ENCODE measurements around the gene CUL2.

CUL2 gene

DNA sequence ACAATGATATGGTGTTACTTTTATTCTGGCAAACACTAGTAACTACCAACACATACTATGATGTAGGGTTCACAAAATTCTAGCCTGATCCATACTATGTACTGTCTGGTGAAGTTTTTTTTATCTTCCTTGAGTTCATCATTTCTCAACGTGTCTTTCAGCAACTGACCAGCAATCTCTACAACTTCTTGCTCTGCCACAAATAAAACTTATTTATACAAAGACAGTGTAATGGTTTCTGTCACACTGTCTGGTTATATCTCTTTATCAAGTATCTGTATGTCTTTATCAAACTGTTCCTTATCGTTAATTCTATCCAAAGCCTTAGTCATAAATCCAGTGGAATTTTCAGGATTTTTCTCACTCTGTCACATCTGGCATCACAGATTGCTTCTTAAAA, 69.7 kb downstream of the CUL2 start:
- Histone ChIP-seq H3K4me1 (ENCODE audit: insufficient read depth, low read length) (no peaks in the 10 kb centered on the region), H3K9me3 (ENCODE audit: insufficient read depth, low read length, severe bottlenecking) (no peaks in the 10 kb centered on the region), H3K4me3 (ENCODE audit: low read depth in 1 of 2, low read length in 2 of 2) (no peak overlapping the region), H3K27me3 (ENCODE audit: insufficient read depth, low read length, poor library complexity) (no peaks in the 10 kb centered on the region), H3K27ac (ENCODE audit: low read length) (no peak overlapping the region), H3K36me3 (ENCODE audit: insufficient read depth, low read length) (peaks cover 43% of the 10 kb centered on the region), H3K9ac (ENCODE audit: low read depth, low read length) (no peak overlapping the region), H3K79me2 (ENCODE audit: insufficient read depth, low read length) (no peaks in the 10 kb centered on the region), H2AFZ (ENCODE audit: low read depth, low read length) (no peak overlapping the region), H3K4me2 (ENCODE audit: insufficient read depth, low read length) (no peak overlapping the region), H4K20me1 (ENCODE audit: insufficient read depth, low read length) (no peaks in the 10 kb centered on the region)
- TF ChIP-seq EZH2 (IDR thresholded peaks at IDR 0.05; ENCODE audit: borderline replicate concordance, low read depth, low read length, severe bottlenecking) = no peak
- TF ChIP-seq, protein P1, sequence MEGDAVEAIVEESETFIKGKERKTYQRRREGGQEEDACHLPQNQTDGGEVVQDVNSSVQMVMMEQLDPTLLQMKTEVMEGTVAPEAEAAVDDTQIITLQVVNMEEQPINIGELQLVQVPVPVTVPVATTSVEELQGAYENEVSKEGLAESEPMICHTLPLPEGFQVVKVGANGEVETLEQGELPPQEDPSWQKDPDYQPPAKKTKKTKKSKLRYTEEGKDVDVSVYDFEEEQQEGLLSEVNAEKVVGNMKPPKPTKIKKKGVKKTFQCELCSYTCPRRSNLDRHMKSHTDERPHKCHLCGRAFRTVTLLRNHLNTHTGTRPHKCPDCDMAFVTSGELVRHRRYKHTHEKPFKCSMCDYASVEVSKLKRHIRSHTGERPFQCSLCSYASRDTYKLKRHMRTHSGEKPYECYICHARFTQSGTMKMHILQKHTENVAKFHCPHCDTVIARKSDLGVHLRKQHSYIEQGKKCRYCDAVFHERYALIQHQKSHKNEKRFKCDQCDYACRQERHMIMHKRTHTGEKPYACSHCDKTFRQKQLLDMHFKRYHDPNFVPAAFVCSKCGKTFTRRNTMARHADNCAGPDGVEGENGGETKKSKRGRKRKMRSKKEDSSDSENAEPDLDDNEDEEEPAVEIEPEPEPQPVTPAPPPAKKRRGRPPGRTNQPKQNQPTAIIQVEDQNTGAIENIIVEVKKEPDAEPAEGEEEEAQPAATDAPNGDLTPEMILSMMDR (IDR thresholded peaks at IDR 0.05; ENCODE audit: borderline replicate concordance, extremely low read depth, low read length, poor library complexity, severe bottlenecking) = no peak
- DNase-seq (no peak), ATAC-seq (ENCODE audit: insufficient read depth, low read depth) (no peak)

DNA sequence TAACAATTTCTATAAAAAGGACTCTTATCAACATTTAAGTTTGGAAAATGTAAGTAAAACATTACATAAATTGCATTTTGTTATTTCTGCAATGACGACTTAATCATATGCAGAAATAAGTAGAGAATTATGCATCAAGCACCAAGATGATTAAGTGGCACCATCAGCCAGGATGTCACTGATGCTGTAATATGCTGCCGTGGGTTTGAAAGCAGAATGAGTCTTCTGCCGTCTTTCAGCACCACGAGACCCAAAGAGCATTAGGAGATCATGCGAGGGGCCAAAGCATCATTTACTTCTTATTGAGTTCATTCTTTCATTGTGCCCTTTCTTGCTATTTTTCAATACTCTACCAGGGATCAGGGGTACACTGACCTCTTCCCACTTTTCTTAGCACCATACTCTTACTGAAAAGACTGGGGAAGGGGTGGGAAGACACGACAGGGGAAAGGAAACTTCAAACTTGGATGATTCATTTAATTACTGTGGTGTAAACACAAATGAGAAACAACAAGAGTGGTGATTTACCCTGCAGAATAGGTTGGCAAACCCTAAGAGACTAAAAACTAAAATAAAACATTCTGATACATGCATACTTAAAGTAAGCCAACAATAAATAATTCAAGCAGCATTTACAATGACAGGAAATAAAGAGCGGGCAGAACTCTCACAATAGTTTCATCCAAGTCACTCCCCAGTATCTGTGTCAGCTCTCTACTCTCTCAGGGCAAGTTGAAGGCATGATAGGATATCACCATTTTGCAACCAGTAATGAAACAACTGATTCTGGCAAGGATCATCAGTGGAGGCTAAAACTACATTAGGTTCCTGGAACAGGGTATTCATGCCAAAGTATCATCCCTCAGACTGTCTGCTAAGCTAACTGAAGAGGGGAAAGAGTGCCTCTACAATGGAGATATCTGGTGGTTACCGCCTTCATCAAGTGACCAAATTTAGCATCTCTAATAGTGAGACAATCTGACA, 70.8 kb downstream of the CUL2 start:
- Histone ChIP-seq H3K9me3 (ENCODE audit: insufficient read depth, low read length, severe bottlenecking) (no peaks in the 10 kb centered on the region), H2AFZ (ENCODE audit: low read depth, low read length) (no peak overlapping the region), H3K9ac (ENCODE audit: low read depth, low read length) (no peak overlapping the region), H3K4me3 (ENCODE audit: low read depth in 1 of 2, low read length in 2 of 2) (no peak overlapping the region), H3K4me2 (ENCODE audit: insufficient read depth, low read length) (no peak overlapping the region), H4K20me1 (ENCODE audit: insufficient read depth, low read length) (no peaks in the 10 kb centered on the region), H3K27me3 (ENCODE audit: insufficient read depth, low read length, poor library complexity) (no peaks in the 10 kb centered on the region), H3K4me1 (ENCODE audit: insufficient read depth, low read length) (no peaks in the 10 kb centered on the region), H3K27ac (ENCODE audit: low read length) (no peak overlapping the region), H3K79me2 (ENCODE audit: insufficient read depth, low read length) (no peaks in the 10 kb centered on the region), H3K36me3 (ENCODE audit: insufficient read depth, low read length) (peaks cover 41% of the 10 kb centered on the region)
- no peak for TF ChIP-seq EZH2 (IDR thresholded peaks at IDR 0.05; ENCODE audit: borderline replicate concordance, low read depth, low read length, severe bottlenecking)
- TF ChIP-seq, protein P1 (IDR thresholded peaks at IDR 0.05; ENCODE audit: borderline replicate concordance, extremely low read depth, low read length, poor library complexity, severe bottlenecking) = no peak
- ATAC-seq (ENCODE audit: insufficient read depth, low read depth) (no peak), DNase-seq (no peak)

DNA sequence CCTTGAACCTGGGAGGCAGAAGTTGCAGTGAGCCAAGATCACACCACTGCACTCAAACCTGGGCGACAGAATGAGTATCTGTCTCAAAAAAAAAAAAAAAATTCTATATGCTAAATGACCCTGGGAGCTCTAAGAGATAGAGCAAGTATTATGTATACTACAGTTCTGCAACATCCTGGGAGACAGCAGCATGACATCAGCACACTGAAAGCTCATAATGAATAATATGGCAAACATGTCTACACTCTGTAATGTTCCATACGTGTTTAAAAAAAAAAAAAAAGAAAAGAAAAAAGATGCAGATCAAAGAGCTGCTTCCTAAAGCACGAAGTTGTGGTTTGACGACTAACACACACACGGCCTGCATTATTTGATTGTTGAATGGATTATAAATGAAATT, 72.5 kb downstream of the CUL2 start:
- Histone ChIP-seq H2AFZ (ENCODE audit: low read depth, low read length) (no peak overlapping the region), H3K4me2 (ENCODE audit: insufficient read depth, low read length) (no peak overlapping the region), H3K79me2 (ENCODE audit: insufficient read depth, low read length) (no peaks in the 10 kb centered on the region), H3K9me3 (ENCODE audit: insufficient read depth, low read length, severe bottlenecking) (no peaks in the 10 kb centered on the region), H3K4me1 (ENCODE audit: insufficient read depth, low read length) (no peaks in the 10 kb centered on the region), H4K20me1 (ENCODE audit: insufficient read depth, low read length) (no peaks in the 10 kb centered on the region), H3K36me3 (ENCODE audit: insufficient read depth, low read length) (peaks cover 37% of the 10 kb centered on the region), H3K9ac (ENCODE audit: low read depth, low read length) (no peak overlapping the region), H3K27ac (ENCODE audit: low read length) (no peak overlapping the region), H3K4me3 (ENCODE audit: low read depth in 1 of 2, low read length in 2 of 2) (no peak overlapping the region), H3K27me3 (ENCODE audit: insufficient read depth, low read length, poor library complexity) (no peaks in the 10 kb centered on the region)
- TF ChIP-seq, protein P1 (IDR thresholded peaks at IDR 0.05; ENCODE audit: borderline replicate concordance, extremely low read depth, low read length, poor library complexity, severe bottlenecking) = no peak
- no peak for TF ChIP-seq EZH2 (IDR thresholded peaks at IDR 0.05; ENCODE audit: borderline replicate concordance, low read depth, low read length, severe bottlenecking)
- DNase-seq = no peak
- ATAC-seq (ENCODE audit: insufficient read depth, low read depth) = no peak
